Vagina (tissue), 2 donors: ENCODE data around the gene TSEN2.
"Not testable (repeated sequence)": the region's sequence is repeated elsewhere in the genome, so short reads cannot be mapped to it uniquely, and the experiment has no call there.

Experiments used
- CTCF ChIP-seq, 3 experiments: fragments of 450-650 bp in 2 of 3; fragments of 200-600 bp in 1 of 3; sonication (generic) in 1 of 3; IDR thresholded peaks; one replicate each; pipeline ENCODE4 v1.5.1; 2017 to 2019; ENCODE audit warnings: antibody characterized with exemption in 3 of 3, mild to moderate bottlenecking in 2 of 3, moderate library complexity in 2 of 3
- POLR2A ChIP-seq, 2 donors: fragments of 450-650 bp; IDR thresholded peaks; one replicate each; pipeline ENCODE4 v1.6.1; 2017; ENCODE audit warnings: antibody characterized with exemption in 2 of 2, mild to moderate bottlenecking in 2 of 2, moderate library complexity in 2 of 2

GRCh38 chr3:12457380-12457779, 26.9 kb upstream of the TSEN2 start:
- not testable (repeated sequence) for TF ChIP-seq CTCF, POLR2A (IDR thresholded peaks at IDR 0.05)
